HG03097 (cell line): ENCODE results near the gene GABRG3.
"Not testable (repeated sequence)": the region's sequence is repeated elsewhere in the genome, so short reads cannot be mapped to it uniquely, and the experiment has no call there.

Source experiments
- ATAC-seq: cut with Tn5 transposase; IDR thresholded peaks from one replicate; pipeline ENCODE4 v1.9.1; 2021; ENCODE audit not compliant: unreplicated experiment, low FRiP score

GABRG3 gene

DNA sequence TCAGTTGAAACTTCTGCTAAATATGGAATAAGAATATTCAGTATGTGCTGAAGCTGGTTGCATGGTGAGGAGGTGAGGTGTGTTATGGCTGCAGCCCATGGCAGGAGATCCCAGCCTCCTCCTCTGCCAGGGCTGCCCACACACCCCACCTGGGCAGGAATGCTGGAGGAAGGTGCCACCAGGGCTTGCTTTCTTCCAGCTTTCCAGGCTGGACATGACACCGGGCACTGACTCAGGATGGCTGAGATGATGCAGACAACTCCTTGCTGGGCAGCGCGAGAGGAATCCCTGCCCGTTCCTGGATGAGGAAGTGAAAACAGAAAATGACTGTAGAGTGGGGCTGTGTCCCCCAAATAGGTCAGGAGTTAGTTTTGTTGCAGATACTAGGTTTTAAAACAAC, 14.1 kb downstream of the GABRG3 start:
- no peak for ATAC-seq

GRCh38 chr15:26996250-26996649, 25.3 kb downstream of the GABRG3 start:
- ATAC-seq = no peak

- not testable (repeated sequence) for ATAC-seq
Observed at GRCh38 chr15:27003003-27003402, 32.0 kb downstream of the GABRG3 start.

DNA sequence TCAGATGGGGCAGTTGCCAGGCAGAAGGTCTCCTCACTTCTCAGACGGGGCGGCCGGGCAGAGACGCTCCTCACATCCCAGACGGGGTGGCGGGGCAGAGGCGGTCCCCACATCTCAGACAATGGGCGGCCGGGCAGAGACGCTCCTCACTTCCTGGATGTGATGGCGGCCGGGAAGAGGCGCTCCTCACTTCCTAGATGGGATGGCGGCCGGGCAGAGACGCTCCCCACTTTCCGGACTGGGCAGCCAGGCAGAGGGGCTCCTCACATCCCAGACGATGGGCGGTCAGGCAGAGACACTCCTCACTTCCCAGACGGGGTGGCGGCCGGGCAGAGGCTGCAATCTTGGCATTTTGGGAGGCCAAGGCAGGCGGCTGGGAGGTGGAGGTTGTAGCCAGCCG, 33.2 kb downstream of the GABRG3 start:
- ATAC-seq = not testable (repeated sequence)

GRCh38 chr15:27017168-27017809, 46.3 kb downstream of the GABRG3 start:
- no peak for ATAC-seq

DNA sequence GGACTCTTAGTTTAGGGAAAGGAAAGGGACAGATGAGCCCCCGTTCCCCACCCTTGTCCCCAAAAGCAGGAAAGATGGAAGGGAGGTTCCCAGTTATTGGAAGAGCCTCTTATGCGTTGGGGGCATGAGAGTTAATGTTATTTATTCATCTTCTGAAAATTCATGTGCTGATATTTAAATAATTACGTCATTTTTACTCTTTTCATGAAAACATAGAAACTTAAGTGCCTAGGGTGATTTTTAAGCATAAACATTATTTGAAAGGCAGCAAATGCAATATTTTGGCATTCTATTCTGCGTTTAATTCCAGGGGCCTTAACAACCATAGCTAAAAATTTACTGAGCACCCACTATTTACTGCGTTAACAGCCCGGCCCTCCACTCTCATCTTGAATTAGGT, 48.7 kb downstream of the GABRG3 start:
- ATAC-seq = no peak

DNA sequence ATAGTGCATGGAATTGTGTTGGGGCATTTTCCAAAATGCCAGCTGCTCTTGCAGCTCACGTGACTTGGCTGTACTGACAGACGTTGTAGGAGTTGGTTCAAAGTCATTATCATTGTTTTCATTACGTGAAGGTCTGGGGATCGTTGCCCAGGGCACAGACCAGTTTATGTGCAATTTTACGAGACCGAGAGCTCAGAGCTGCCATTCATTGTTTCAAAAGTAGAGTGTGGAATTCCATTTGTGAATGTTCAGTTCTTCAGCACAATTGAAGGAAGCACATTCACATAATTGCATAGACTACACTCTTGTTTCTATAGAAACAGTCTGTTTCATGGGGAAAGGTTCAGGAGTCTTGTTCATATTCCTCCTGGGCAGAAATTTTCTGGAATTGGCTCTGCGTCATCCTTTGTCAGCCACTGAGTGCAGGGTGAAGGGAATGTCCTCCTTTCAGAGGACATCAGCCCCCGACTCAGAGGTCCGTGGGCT, 54.5 kb downstream of the GABRG3 start:
- no peak for ATAC-seq

GRCh38 chr15:27027229-27027628, 56.2 kb downstream of the GABRG3 start:
- no peak for ATAC-seq

DNA sequence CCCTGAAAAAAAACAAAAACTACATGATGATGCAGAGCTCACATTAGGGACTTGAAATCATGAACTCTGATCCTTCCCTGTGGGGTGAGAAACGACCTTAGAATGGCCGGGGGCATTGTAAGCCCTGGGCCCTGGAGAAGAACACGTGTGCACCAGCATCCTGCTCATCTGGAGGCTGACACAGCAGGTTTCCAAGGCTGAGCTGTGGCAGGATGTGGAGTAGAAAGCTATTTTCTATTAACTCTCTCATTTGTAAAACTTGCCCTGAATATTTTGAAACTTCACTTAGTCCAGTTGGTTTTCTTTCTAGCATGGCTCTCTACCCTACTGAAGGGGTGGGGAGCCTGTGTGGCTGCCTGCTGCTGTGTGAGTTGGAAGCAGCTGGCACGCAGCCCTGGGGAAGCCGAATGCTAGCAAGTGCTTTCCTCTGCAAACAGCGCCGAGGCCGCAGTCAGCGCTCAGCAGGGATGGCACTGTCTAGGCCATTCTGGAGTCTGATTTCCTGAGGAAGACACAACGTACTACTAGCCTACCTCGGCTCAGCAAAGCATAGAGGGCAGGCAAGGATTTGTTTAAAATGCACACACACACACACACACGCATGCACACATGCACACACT, 58.0 kb downstream of the GABRG3 start:
- ATAC-seq = no peak

DNA sequence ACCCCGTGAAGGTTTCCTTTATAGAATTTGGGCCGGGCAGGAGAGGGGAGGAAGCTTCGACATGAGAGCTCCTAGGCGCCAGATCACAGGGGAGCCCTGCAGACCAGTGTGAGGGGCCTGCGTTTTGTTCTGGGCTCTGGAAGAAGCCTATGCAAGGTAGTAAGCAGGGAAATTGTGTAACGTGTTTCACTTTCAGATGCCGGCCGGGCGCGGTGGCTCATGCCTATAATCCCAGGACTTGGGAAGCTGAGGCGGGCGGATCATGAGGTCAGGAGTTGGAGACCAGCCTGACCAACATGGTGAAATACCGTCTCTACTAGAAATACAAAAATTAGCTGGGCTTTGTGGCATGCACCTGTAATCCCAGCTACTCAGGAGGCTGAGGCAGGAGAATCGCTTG, 65.2 kb downstream of the GABRG3 start:
- no peak for ATAC-seq

DNA sequence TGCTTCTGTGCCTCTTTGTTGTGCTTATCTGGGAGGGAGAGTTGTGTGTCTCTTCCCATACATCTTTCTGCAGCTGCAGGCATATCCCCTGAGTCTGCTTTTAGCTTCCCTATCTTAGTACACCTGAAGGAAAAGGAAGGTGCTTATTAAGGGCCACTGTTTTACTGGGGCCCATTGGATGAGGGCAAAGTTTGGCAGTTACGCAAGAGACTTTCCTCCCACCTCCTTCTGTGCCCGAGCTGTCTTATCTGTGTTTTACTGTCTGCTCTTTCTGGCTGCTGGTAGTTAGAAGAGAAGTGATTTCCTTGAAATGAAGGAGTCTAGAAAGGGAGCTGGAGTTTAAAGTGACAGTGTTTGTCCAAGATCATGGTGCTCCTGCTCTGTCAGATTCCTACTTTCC, 66.5 kb downstream of the GABRG3 start:
- ATAC-seq = no peak

- no peak for ATAC-seq
Observed at GRCh38 chr15:27039152-27039551, 68.2 kb downstream of the GABRG3 start.

- no peak for ATAC-seq
Observed at GRCh38 chr15:27042230-27042629, 71.2 kb downstream of the GABRG3 start.

DNA sequence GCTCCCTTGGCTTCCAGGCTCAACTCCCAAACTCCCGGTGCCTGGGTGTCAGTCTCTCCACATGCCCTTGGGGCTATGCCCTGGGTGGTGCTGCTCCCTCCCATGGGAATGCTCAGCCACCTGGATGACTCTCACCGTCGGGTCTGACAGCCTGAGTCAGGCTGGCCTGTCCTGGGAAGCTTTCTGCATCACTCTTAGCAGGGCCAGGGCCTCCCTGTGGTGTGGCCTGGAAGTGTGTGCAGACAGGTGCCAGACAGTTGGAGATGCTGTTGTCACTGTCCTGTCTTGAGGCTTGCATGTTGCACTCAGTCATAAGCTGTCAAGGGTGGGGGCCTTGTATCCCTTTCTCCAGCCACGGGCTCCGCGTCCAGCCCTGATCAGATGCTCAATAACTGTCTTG, 71.7 kb downstream of the GABRG3 start:
- no peak for ATAC-seq

DNA sequence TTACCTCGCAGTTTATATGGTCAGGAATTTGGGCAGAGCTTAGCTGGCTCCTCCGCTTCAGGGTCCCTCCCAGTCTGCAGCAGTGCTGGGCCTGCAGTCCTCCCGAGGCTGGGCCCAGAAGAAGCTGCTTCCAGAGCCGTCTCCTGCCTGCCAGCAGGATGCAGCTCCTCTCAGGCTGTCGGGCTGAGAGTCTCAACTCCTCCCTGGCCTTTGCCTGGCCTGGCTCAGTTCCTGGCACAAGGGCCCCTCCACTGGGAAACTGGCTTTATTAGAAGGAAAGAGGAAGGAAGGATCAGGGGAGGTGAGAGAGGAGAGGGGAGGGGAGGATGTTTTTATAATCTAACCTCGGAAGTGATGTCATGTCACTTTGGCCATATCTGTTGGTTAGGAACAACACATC, 72.8 kb downstream of the GABRG3 start:
- ATAC-seq = no peak

- ATAC-seq = no peak
Observed at GRCh38 chr15:27045796-27046195, 74.8 kb downstream of the GABRG3 start.

- no peak for ATAC-seq
Observed at GRCh38 chr15:27046880-27047279, 75.9 kb downstream of the GABRG3 start.

- no peak for ATAC-seq
Observed at GRCh38 chr15:27050163-27050562, 79.2 kb downstream of the GABRG3 start.

DNA sequence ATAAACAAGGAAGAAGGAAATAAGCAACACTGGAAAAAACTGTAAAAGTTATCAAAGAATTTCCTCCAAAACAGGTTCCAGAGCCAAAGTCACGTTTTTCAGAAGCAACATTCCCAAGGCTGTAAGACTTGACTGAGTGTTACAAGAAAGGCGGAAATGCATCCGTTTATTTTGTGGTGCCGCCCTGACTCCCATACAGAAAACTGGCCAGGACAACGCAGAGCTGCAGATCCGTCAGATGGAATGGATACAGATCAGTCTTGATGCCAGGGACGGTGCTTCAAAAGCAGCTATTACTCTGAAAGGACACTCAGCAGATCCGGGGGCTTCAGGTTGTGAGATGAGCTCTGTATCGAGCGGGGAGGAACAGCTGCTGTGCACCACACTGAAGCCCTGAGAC, 83.4 kb downstream of the GABRG3 start:
- ATAC-seq = no peak

DNA sequence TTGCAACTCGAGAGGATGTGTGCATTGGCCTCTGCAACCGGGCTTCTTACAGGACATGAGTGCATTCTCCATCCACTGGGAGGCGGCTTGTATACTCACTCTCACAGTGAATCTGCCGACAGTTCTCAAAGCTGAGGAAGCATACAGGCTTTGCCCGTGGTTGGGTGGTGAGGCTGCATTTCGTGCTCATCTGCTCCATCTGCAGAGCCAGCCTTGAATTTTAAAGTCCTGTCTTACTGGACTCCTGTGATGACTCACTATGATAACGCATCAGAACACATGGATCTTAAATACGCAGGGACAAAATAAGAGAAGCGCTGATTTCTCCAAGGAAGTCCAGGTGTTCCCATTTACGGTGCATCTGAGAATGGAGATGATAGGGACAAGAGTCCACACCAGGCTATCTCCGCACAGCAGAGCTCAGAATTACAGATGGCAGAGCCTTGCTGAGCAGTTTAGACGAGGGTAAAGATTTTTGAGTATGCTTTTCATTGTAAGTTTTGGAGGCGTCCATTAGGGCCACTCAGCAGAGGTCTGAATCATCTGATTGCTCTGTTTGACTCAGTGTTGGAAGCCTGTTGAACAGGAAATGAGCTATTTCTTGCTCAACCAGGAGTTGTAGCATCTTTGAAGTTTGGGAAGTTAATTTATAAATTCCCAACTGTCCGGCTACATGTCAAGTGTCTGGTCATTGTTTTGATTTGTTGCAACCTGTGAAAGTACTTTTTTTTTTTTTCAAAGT, 87.1 kb downstream of the GABRG3 start:
- ATAC-seq = no peak

- ATAC-seq = no peak
Observed at GRCh38 chr15:27058939-27059338, 88.0 kb downstream of the GABRG3 start.
